GM18951 (cell line): ENCODE results near the gene MAVS.
"Not testable (repeated sequence)": the region's sequence is repeated elsewhere in the genome, so short reads cannot be mapped to it uniquely, and the experiment has no call there.

Source experiments
- POLR2A ChIP-seq: IDR thresholded peaks from 4 replicates; pipeline ENCODE4 v1.6.1; 2011; ENCODE audit warnings: mild to moderate bottlenecking; ENCODE audit not compliant: insufficient read length, insufficient read depth; ENCODE audit errors: extremely low read depth
- in situ Hi-C: fragments of 300-500 bp; cut with MboI; formaldehyde crosslinking; loops from one replicate; pipeline ENCODE4 v1.12.0; 2022; ENCODE audit warnings: low sequenced_read_pairs, mixed read lengths, inconsistent platforms; ENCODE audit not compliant: unreplicated experiment

MAVS gene

DNA sequence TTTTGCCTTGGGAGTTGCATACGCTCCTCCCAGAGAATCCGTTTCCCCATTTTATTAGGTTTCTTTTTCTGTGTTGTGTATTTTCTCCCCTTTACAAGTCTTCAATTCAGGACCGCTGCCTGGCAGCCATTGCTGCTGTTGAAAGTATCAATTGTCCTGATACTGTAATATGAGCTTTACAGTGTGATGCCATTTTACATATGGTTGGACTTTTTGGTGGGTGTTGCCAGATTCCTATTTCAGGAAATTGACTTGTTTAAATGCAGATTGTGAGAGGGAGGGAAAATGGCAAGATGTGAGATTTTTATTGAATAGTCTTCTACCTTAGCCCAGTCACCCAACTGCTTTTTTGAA lies 43.7 kb downstream of the MAVS start:
- no peak for TF ChIP-seq POLR2A
- in situ Hi-C loops: no loop called here

DNA sequence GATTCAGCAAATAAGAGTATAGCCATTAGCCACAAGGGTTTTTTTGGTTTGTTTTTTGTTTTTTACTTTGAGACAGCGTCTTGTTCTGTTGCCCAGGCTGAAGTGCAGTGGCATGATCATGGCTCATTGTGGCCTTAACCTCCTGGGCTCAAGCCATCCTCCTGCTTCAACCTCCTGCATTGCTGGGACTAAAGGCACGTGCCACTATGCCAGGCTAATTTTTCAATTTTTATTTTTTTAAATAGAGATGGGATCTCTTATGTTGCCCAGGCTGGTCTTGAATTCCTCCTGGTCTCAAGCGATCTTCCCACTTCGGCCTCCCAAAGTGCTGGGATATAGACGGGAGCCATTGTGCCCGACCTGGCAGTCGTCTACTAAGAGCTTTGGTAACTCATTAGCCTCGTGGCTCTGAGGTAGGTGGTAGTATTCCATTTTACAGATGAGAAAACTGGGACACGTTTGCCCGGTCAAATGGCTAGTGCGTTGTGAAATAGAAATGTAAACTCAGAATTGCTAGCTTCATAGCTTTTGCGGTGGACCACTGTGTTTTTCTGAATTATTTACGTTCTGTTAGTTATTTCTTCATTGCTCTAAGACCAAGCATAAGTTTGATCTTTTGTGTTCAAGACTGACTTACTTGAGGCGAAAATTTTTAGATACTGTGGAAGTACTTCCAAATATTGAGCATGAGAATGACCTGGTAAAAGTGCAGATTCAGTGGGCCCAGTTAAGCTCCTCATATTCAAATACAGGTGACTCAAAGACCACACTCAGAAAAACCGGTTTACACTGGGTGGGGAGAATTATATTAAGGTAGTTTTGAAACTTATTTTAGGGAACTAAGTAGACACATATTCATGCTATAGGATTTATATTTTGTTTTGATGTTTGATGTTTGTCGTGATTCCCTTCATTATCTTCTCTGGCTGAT lies 44.6 kb downstream of the MAVS start:
- in situ Hi-C loops: no loop called here
- no peak for TF ChIP-seq POLR2A

DNA sequence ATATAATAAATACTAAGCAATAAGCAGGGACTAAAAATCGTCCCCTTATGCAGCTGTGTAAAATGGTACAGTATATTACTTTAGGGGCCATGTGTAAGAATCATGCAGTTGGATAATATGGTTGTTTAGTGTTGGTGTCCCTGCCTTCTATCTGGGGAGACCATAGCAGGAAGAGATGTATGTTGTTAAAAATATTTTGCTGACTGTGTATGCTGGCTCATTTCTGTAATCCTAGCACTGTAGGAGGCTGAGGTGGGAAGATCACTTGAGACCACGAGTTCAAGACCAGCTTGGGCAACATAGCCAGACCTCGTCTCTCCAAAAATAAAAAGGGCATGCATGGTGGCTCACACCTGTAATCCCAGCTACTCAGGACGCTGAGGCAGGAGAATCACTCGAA lies 48.2 kb downstream of the MAVS start:
- in situ Hi-C loops: no loop called here
- TF ChIP-seq POLR2A: no peak

- in situ Hi-C loops: no loop called here
- TF ChIP-seq POLR2A: no peak
Observed at GRCh38 chr20:3896302-3896701, 49.7 kb downstream of the MAVS start.

GRCh38 chr20:3896853-3897583 lies 50.4 kb downstream of the MAVS start:
- no peak for TF ChIP-seq POLR2A
- in situ Hi-C loops: no loop called here

GRCh38 chr20:3898181-3898580 lies 51.5 kb downstream of the MAVS start:
- in situ Hi-C loops: not testable (repeated sequence)

DNA sequence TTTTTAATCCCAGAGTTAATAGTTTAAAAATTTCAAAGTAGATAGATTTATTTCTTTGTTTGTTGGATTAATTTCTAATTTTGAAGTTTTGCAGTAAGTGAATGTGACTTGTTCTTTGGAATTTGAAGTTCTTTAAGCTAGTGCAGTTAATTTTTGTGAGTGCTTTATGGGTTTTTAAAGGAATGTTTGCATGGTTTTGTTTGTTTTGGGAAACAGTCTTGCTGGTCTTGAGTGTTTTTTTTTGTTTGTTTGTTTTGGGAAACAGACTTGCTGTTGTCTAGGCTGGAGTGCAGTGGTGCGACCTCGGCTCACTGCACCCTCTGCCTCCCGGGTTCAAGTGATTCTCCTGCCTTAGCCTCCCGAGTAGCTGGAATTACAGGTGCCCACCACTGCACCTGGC lies 52.0 kb downstream of the MAVS start:
- in situ Hi-C loops: no loop called here
- no peak for TF ChIP-seq POLR2A

- in situ Hi-C loops: no loop called here
- TF ChIP-seq POLR2A: no peak
Observed at GRCh38 chr20:3900187-3900604, 53.6 kb downstream of the MAVS start.

DNA sequence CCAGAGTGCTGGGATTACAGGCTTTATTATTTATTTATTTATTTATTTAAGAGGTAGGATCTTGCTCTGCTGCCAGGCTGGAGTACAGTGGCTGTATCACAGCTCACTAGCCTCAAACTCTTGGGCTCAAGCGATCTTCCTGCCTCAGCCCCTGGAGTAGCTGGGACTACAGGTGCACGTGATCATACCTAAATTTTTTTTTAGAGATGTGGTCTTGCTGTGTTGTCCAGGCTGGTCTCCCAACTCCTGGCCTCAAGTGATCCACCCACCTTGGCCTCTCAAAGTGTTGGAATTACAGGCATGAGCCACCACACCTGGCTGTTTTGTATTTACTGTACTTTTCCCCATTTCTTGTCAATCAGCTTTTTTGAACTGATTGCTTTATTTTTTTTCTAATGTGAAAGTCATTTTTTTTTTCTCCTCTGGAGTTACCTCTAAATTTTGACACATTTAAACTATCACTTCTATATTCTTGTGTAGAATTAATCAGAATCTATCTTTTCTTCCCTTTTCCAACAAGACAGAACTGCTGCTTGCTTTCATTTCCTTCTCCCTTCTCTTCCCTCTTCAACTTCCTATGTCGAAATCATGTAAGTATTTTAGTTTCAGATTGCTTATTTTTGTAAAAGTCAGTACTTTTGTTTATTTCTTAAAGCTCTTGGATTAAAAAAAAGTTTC lies 54.5 kb downstream of the MAVS start:
- TF ChIP-seq POLR2A: no peak
- in situ Hi-C loops: no loop called here

- in situ Hi-C loops: no loop called here
- no peak for TF ChIP-seq POLR2A
Observed at GRCh38 chr20:3901706-3902440, 55.2 kb downstream of the MAVS start.

DNA sequence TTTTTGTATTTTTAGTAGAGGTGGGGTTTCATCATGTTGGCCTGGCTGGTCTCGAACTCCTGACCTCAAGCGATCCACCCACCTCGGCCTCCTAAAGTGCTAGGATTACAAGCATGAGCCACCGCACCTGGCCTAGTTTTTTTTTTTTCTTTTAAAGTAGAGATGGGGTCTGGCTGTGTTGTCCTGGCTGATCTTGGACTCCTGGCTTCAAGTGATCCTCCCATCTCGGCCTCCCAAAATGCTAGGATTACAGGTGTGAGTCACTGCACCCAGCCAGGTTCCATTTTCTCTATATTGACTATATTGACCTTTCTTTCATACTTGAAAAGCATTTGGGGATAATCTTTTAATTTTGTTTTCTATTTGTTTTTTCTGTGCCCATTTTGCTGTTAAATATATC lies 55.8 kb downstream of the MAVS start:
- no peak for TF ChIP-seq POLR2A
- in situ Hi-C loops: no loop called here

DNA sequence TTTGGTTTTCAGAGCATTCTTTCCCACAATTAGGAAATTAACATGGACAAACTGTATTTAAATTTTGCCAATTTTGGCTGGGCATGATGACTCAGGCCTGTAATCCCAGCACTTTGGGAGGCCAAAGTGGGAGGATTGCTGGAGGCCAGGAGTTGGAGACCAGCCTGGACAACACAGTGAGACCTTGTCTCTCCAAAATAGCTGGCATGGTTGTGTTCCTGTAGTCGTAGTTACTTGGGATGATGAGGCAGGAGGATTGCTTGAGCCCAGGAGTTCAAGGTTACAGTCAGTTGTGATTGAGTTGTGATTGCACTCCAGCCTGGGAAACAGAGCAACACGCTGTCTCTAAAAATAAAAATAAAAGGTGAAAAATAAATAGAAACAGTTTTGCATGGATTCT lies 57.6 kb downstream of the MAVS start:
- in situ Hi-C loops: no loop called here
- no peak for TF ChIP-seq POLR2A

DNA sequence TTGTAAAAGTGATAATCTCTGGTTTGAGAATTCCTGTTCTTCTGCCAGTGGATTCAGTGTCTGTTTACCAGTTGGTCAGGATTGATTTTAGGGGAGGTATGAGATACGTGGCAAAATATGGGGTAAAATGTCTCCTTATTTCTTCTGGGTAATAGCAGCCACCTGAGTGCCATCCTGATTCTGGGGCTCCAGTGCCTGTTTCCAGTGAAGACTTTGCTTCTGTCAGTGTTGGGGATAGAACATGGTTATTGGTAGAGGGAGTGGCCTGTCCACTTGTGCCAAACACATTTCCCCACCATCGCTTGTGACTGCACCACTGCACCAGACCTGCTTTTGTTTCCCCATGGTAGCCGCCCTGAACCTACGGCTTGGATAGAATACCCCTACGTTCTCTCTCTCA lies 58.2 kb downstream of the MAVS start:
- in situ Hi-C loops: no loop called here
- no peak for TF ChIP-seq POLR2A

DNA sequence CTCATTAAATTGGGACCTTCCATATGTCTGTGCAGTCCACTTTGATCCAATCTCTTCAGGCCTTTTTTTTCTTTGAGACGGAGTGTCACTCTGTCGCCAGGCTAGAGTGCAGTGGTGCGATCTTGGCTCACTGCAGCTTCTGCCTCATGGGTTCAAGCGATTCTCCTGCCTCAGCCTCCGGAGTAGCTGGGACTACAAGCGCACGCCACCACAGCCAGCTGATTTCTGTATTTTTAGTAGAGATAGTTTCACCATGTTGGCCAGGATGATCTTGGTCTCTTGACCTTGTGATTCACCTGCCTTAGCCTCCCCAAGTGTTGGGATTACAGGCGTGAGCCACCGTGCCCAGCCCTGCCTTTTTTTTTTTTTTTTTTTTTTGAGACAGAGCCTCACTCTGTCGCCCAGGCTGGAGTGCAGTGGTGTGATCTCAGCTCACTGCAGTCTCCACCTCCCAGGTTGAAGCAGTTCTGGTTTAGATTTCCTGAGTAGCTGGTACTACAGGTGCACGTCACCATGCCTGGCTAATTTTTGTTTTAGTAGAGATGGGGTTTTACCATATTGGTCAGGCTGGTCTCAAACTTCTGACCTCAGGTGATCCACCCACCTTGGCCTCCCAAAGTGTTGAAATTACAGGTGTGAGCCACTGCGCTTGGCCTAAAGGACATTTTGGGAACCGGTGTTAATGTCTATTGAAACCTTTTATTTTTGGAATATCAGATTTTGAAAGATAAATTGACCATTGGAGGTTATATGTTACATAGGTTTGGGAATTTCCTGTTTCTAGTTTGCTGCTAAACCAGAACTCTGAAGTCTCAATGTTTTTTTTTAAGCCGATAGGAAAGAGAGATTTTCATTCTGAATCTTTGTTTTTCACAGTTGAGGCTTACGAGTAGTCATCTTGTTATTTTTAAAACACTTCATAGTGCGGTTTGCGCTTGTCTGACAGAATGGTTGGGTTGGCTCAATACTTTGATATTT lies 60.4 kb downstream of the MAVS start:
- in situ Hi-C loops: not testable (repeated sequence)
